WI38 (cell line): ENCODE results near the gene GSN.

Experiments
- H3K4me3 ChIP-seq: 2 replicates; pipeline ENCODE4 v1.5.1; 2011; ENCODE audit warnings: low read depth, mild to moderate bottlenecking, control low read depth, low read length
- CTCF ChIP-seq: IDR thresholded peaks from 2 replicates; pipeline ENCODE4 v1.5.1; 2012; ENCODE audit warnings: low read depth, mild to moderate bottlenecking, control low read depth, low read length

GSN gene

GRCh38 chr9:121235512-121235911 is 32.5 kb upstream of the GSN start:
- TF ChIP-seq CTCF: no peak
- H3K4me3 ChIP-seq: no peak overlapping the region

GRCh38 chr9:121237916-121238315 is 30.0 kb upstream of the GSN start:
- TF ChIP-seq CTCF: no peak
- no peak overlapping the region for H3K4me3 ChIP-seq

- no peak overlapping the region for H3K4me3 ChIP-seq
- TF ChIP-seq CTCF: no peak
These were observed 28.9 kb upstream of the GSN start for GRCh38 chr9:121239071-121239470.

GRCh38 chr9:121239851-121240250 is 28.1 kb upstream of the GSN start:
- H3K4me3 ChIP-seq: no peak overlapping the region
- no peak for TF ChIP-seq CTCF

- no peak for TF ChIP-seq CTCF
- no peak overlapping the region for H3K4me3 ChIP-seq
These were observed 27.4 kb upstream of the GSN start for GRCh38 chr9:121240472-121241135.

GRCh38 chr9:121242219-121242958 is 25.6 kb upstream of the GSN start:
- TF ChIP-seq CTCF: no peak
- no peak overlapping the region for H3K4me3 ChIP-seq

GRCh38 chr9:121242959-121243346 is 25.0 kb upstream of the GSN start:
- no peak for TF ChIP-seq CTCF
- H3K4me3 ChIP-seq: no peak overlapping the region
